Hepatocyte (in vitro differentiated cells): Measurements from ENCODE around the gene PRKCA.

Experiments
- EZH2 ChIP-seq: fragments of 200-600 bp; sonication (generic); IDR thresholded peaks from 2 replicates; pipeline ENCODE4 v1.6.1; 2016; ENCODE audit warnings: antibody characterized with exemption, mild to moderate bottlenecking, borderline replicate concordance
- EZH2phosphoT487 ChIP-seq: fragments of 200-600 bp; sonication (generic); IDR thresholded peaks from one replicate; pipeline ENCODE4 v1.6.1; 2018; ENCODE audit warnings: antibody characterized with exemption, mild to moderate bottlenecking, low read depth, moderate library complexity; ENCODE audit not compliant: unreplicated experiment, severe bottlenecking
- TF ChIP-seq, protein P1 (sequence below): fragments of 200-600 bp; sonication (generic); IDR thresholded peaks from 2 replicates; pipeline ENCODE4 v1.5.1; 2016; ENCODE audit warnings: antibody characterized with exemption, mild to moderate bottlenecking; ENCODE audit not compliant: poor library complexity

DNA sequence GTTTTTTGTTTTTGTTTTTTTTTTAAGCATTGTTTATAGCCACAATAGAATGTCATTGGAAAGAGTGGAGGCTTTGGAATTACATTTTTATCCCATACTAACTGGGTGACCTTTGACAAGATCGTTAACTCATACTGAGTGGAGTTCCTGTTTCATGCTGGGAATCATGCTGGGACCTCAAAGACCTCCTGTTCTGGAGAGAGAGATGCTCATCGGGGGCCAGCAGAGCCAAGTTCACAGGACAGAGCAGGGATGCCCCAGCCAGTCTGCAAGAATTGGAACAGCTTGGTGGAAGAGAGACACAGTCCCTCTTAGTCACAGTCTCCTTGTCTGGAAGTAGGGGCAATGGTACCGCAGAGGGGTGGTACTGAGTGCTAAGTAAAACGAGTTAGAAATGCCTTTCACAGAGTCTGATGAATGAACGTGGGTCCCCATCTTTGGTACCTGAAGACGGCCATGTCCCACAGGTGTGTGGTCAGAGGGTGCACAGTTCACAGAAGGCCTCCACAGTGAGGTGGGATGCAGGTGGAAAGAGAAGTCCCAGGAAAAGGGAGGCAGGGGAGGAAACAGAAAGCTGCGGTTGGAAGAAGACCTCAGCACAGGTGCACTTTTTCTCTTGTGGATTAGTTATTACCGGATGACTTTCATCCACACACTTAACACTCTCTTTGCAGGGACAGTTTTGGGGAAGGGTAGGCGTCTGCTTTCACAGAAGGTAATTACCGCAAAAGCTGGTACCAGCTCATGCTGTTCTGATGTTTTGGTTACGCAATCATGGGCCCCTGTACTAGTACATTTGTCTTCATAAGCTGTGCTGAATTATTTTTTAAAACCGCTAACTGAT lies 147.8 kb downstream of the PRKCA start:
- TF ChIP-seq EZH2phosphoT487 = no peak
- TF ChIP-seq, protein P1, sequence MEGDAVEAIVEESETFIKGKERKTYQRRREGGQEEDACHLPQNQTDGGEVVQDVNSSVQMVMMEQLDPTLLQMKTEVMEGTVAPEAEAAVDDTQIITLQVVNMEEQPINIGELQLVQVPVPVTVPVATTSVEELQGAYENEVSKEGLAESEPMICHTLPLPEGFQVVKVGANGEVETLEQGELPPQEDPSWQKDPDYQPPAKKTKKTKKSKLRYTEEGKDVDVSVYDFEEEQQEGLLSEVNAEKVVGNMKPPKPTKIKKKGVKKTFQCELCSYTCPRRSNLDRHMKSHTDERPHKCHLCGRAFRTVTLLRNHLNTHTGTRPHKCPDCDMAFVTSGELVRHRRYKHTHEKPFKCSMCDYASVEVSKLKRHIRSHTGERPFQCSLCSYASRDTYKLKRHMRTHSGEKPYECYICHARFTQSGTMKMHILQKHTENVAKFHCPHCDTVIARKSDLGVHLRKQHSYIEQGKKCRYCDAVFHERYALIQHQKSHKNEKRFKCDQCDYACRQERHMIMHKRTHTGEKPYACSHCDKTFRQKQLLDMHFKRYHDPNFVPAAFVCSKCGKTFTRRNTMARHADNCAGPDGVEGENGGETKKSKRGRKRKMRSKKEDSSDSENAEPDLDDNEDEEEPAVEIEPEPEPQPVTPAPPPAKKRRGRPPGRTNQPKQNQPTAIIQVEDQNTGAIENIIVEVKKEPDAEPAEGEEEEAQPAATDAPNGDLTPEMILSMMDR = no peak
- TF ChIP-seq EZH2 = no peak
